H1 (cell line): ENCODE data around the gene TMPRSS3. TPM values are rescaled to one million over a fixed set of nuclear protein-coding genes. Genes with fewer than 3 reads are reported as not detected.

Experiments used
- CBX5 ChIP-seq: fragments of 300-800, 300-1000 bp; sonication (generic); IDR thresholded peaks from 2 replicates; pipeline ENCODE4 v1.7.1; 2016; ENCODE audit warnings: antibody characterized with exemption, low read length, low read depth
- CTCF ChIP-seq, 3 experiments: IDR thresholded peaks; 1 replicate in 2 of 3; 2 replicates in 1 of 3; pipeline versions ENCODE4 v1.5.1 to v1.6.1; 2011; ENCODE audit warnings: low read length in 3 of 3, mild to moderate bottlenecking in 3 of 3, inconsistent platforms in 2 of 3, low read depth in 1 of 3, moderate library complexity in 1 of 3; ENCODE audit not compliant: insufficient read depth in 1 of 3; ENCODE audit errors: control extremely low read depth in 1 of 3
- E2F6 ChIP-seq: IDR thresholded peaks from 2 replicates; pipeline ENCODE4 v1.6.1; 2012; ENCODE audit warnings: inconsistent platforms
- EP300 ChIP-seq, 2 experiments: IDR thresholded peaks; 1 replicate in 1 of 2; 2 replicates in 1 of 2; pipeline ENCODE4 v1.6.1; 2011 to 2012; ENCODE audit warnings: low read depth in 2 of 2, low read length in 2 of 2, mild to moderate bottlenecking in 2 of 2, borderline replicate concordance in 1 of 2, inconsistent platforms in 1 of 2, moderate library complexity in 1 of 2
- SP2 ChIP-seq: IDR thresholded peaks from 2 replicates; pipeline ENCODE4 v1.6.1; 2012; ENCODE audit warnings: mild to moderate bottlenecking, low read length, inconsistent platforms
- SRF ChIP-seq: IDR thresholded peaks from 2 replicates; pipeline ENCODE4 v1.6.1; 2011; ENCODE audit warnings: mild to moderate bottlenecking, low read depth, low read length, moderate library complexity
- TAF1 ChIP-seq: IDR thresholded peaks from 2 replicates; pipeline ENCODE4 v1.6.1; 2011; ENCODE audit warnings: mild to moderate bottlenecking, low read depth, low read length
- polyA plus RNA-seq, 7 experiments: library from polyadenylated mRNA; depleted of rRNA in 3 of 7; stranded (reverse) in 5 of 7; unstranded in 2 of 7; fragments of >200 nt in 5 of 7; fragments of 200-250 nt in 2 of 7; gene quantifications; 1 replicate in 5 of 7; 2 replicates in 1 of 7; 4 replicates in 1 of 7; pipeline versions ENCODE4 v1.2.1 to v1.2.3, GENCODE V29; 2011 to 2013; ENCODE audit warnings: missing spikeins in 2 of 7, mixed read lengths in 2 of 7
- total RNA-seq: library from RNA; stranded (reverse); fragmentation: NEBNext Ultra II Directional; extraction: Animal tissue kit (Norgen Biotek cat#: 25700); gene quantifications from 2 replicates; pipeline ENCODE4 v1.2.1, GENCODE V29; 2021

Gene TMPRSS3
- total and polyA plus RNA-seq, 2 of the 8 experiments (the other 6 are each of a cell fraction or from before 2014, with no cell fraction given) = 0.38 TPM; not detected in 1

- TF ChIP-seq CBX5 (no peak), TAF1 (no peak), EP300 (IDR thresholded peaks at IDR 0.05; ENCODE audit: borderline replicate concordance in 1 of 2, low read depth in 2 of 2, low read length in 2 of 2) (no peak), SP2 (no peak), E2F6 (no peak), CTCF (IDR thresholded peaks at IDR 0.05; ENCODE audit: control extremely low read depth in 1 of 3, insufficient read depth in 1 of 3, low read depth in 1 of 3, low read length in 3 of 3) (no peak), SRF (no peak)
Measured at GRCh38 chr21:42330380-42331371, 65.2 kb downstream of the TMPRSS3 start (continued).
